ENCODE measurements around the gene ADAMTS16. TPM values are rescaled to one million over a fixed set of nuclear protein-coding genes. Genes with fewer than 3 reads are reported as not detected.

ADAMTS16 gene
- total and polyA plus RNA-seq, 2 experiments from 2014 or later, result 0.11 TPM

DNA sequence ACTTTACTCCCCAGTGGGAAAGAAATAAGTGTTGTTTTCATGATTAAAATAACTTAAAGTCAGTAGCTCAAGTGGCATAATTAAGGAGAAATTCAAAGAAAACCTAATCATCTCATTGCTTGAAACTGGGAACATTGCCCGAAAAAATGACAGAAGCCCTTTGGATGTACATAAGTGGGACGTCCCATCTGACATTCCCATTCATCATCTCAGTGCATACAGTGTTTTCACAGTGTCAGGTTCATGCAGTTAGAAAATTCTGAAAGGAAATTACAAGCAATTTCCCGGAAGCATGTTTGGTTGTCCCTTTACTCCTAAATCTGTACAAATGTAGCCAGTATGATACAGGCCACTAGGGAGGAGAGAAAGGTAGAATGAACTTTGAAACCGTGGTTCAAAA lies 95.6 kb downstream of the ADAMTS16 start:
- no peak for DNase-seq
- WGBS, 2 experiments (ENCODE audit: low coverage in 1 of 2, low lambda C conversion rate in 2 of 2, missing lambda C conversion rate in 2 of 2), result 27 to 29% methylated on average over 4 of the region's 4 CpGs
- Histone ChIP-seq H3K9me2 (ENCODE audit: insufficient read depth) (no peaks in the 10 kb centered on the region), H3K27ac (no peak overlapping the region), H3K79me2 (ENCODE audit: insufficient read depth) (no peaks in the 10 kb centered on the region), H3K4me2 (ENCODE audit: unreplicated experiment) (no peak overlapping the region), H3K4me3 (no peak overlapping the region), H3K36me3 (ENCODE audit: low read depth) (no peaks in the 10 kb centered on the region), H3K9ac (no peak overlapping the region), H2AFZ (no peak overlapping the region), H3K4me1 (ENCODE audit: insufficient read depth) (no peaks in the 10 kb centered on the region), H3F3A (ENCODE audit: insufficient read depth) (no peaks in the 10 kb centered on the region), H4K20me1 (ENCODE audit: insufficient read depth) (no peaks in the 10 kb centered on the region), H3K27me3 (replicated peaks; ENCODE audit: insufficient read depth) (no peaks in the 10 kb centered on the region), H3K9me3 (ENCODE audit: low read depth) (no peaks in the 10 kb centered on the region)
- TF ChIP-seq EZH2phosphoT487 (IDR thresholded peaks at IDR 0.05; ENCODE audit: insufficient read depth, low read depth), result no peak
- in situ Hi-C loops (cut with MboI), result no loop called here

DNA sequence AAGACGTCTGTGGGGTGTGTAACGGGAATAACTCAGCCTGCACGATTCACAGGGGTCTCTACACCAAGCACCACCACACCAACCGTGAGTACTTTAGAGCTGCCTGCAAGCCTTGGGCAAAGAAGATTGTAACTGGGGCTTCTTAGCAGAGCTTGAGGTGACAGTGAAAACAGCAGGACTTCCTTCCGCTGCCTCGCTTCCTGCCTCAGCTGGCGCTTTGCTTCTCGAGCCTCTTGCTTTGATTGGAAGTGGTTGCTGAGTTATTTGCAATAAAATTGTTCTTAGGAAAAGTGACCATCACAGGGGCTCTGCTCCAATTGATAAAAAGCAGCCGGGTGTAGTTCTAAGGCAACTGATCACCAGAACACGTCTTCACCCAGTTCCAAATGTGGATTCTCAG lies 99.1 kb downstream of the ADAMTS16 start:
- TF ChIP-seq EZH2phosphoT487 (IDR thresholded peaks at IDR 0.05; ENCODE audit: insufficient read depth, low read depth) (no peak), EZH2 (IDR thresholded peaks at IDR 0.05; ENCODE audit: insufficient read depth, poor library complexity, severe bottlenecking) (no peak)
- Histone ChIP-seq H3K4me3 (no peak overlapping the region), H3K36me3 (ENCODE audit: low read depth) (no peaks in the 10 kb centered on the region), H3K9ac (no peak overlapping the region), H4K20me1 (ENCODE audit: insufficient read depth) (no peaks in the 10 kb centered on the region), H3K9me2 (ENCODE audit: insufficient read depth) (no peaks in the 10 kb centered on the region), H3K79me2 (ENCODE audit: insufficient read depth) (no peaks in the 10 kb centered on the region), H3F3A (ENCODE audit: insufficient read depth) (no peaks in the 10 kb centered on the region), H3K9me3 (ENCODE audit: low read depth) (no peaks in the 10 kb centered on the region), H3K4me2 (ENCODE audit: unreplicated experiment) (no peak overlapping the region), H2AFZ (no peak overlapping the region), H3K27ac (no peak overlapping the region), H3K4me1 (ENCODE audit: insufficient read depth) (no peaks in the 10 kb centered on the region), H3K27me3 (replicated peaks; ENCODE audit: insufficient read depth) (no peaks in the 10 kb centered on the region)
- no peak for DNase-seq
- in situ Hi-C loops (cut with MboI), result no loop called here
- WGBS, 2 experiments (ENCODE audit: low coverage in 1 of 2, low lambda C conversion rate in 2 of 2, missing lambda C conversion rate in 2 of 2), result 32 to 38% methylated on average over 10 of the region's 10 CpGs

DNA sequence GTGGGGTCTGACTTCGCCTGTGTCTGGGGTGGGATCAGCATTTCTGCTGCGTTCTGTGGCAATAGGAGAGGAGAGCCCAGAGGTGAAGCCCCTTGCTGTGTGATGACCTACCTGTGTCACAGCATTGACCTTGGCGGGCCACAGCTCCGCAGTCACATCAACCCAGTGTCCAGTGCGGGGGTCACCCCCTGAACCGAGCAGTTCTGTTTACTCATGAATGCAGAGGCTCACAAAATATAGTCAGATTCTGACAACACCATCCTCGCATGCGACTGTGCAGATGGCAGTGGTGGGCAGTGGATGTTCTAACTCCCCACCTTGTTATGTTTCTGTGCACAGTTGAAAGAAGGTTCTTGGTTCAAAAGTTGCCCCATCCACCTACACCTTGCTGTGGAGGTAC lies 100.1 kb downstream of the ADAMTS16 start:
- Histone ChIP-seq H3K27ac (no peak overlapping the region), H3F3A (ENCODE audit: insufficient read depth) (no peaks in the 10 kb centered on the region), H4K20me1 (ENCODE audit: insufficient read depth) (no peaks in the 10 kb centered on the region), H3K9me2 (ENCODE audit: insufficient read depth) (no peaks in the 10 kb centered on the region), H3K4me2 (ENCODE audit: unreplicated experiment) (no peak overlapping the region), H3K27me3 (replicated peaks; ENCODE audit: insufficient read depth) (no peaks in the 10 kb centered on the region), H3K4me3 (no peak overlapping the region), H3K9me3 (ENCODE audit: low read depth) (no peaks in the 10 kb centered on the region), H3K79me2 (ENCODE audit: insufficient read depth) (no peaks in the 10 kb centered on the region), H3K4me1 (ENCODE audit: insufficient read depth) (no peaks in the 10 kb centered on the region), H2AFZ (no peak overlapping the region), H3K36me3 (ENCODE audit: low read depth) (no peaks in the 10 kb centered on the region), H3K9ac (no peak overlapping the region)
- in situ Hi-C loops (cut with MboI), result no loop called here
- TF ChIP-seq EZH2 (IDR thresholded peaks at IDR 0.05; ENCODE audit: insufficient read depth, poor library complexity, severe bottlenecking) (no peak), EZH2phosphoT487 (IDR thresholded peaks at IDR 0.05; ENCODE audit: insufficient read depth, low read depth) (no peak)
- no peak for DNase-seq
- 48 to 65% methylated on average over 8 of the region's 8 CpGs for WGBS, 2 experiments (ENCODE audit: low coverage in 1 of 2, low lambda C conversion rate in 2 of 2, missing lambda C conversion rate in 2 of 2)

DNA sequence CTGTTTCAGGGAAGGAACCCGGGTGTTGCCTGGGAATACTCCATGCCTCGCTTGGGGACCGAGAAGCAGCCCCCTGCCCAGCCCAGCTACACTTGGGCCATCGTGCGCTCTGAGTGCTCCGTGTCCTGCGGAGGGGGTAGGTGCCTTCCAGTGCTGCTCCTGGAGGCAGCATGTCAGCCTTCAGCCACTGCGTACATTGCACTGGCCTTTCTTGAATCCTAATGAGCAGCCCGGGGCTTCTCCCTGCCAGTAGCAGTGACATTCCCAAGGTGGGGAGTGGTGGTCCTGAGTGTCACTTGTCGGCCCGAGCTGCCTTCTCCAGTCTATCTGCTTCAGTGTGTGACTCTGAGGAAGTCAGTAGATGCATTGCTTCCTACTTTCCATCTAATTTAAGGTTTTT lies 101.9 kb downstream of the ADAMTS16 start:
- no peak overlapping the region for H3K4me2 ChIP-seq (ENCODE audit: unreplicated experiment)
- TF ChIP-seq EZH2phosphoT487 (IDR thresholded peaks at IDR 0.05; ENCODE audit: insufficient read depth, low read depth), result no peak
- TF ChIP-seq EZH2 (IDR thresholded peaks at IDR 0.05; ENCODE audit: insufficient read depth, poor library complexity, severe bottlenecking), result no peak
- H3F3A ChIP-seq (ENCODE audit: insufficient read depth), result no peaks in the 10 kb centered on the region
- H3K27me3 ChIP-seq (replicated peaks; ENCODE audit: insufficient read depth), result 0 out of 2 replicates have a peak, but pooled peaks cover 5% of the 10 kb centered on the region
- DNase-seq, result no peak
- H3K9ac ChIP-seq, result no peak overlapping the region
- H3K9me2 ChIP-seq (ENCODE audit: insufficient read depth), result no peaks in the 10 kb centered on the region
- H3K79me2 ChIP-seq (ENCODE audit: insufficient read depth), result no peaks in the 10 kb centered on the region
- in situ Hi-C loops (cut with MboI), result no loop called here
- H3K4me3 ChIP-seq, result no peak overlapping the region
- no peak overlapping the region for H2AFZ ChIP-seq
- H3K27ac ChIP-seq, result no peak overlapping the region
- H4K20me1 ChIP-seq (ENCODE audit: insufficient read depth), result no peaks in the 10 kb centered on the region
- WGBS, 2 experiments (ENCODE audit: low coverage in 1 of 2, low lambda C conversion rate in 2 of 2, missing lambda C conversion rate in 2 of 2), result 61 to 64% methylated on average over 11 of the region's 11 CpGs
- H3K9me3 ChIP-seq (ENCODE audit: low read depth), result no peaks in the 10 kb centered on the region
- H3K36me3 ChIP-seq (ENCODE audit: low read depth), result no peaks in the 10 kb centered on the region
- H3K4me1 ChIP-seq (ENCODE audit: insufficient read depth), result no peaks in the 10 kb centered on the region

DNA sequence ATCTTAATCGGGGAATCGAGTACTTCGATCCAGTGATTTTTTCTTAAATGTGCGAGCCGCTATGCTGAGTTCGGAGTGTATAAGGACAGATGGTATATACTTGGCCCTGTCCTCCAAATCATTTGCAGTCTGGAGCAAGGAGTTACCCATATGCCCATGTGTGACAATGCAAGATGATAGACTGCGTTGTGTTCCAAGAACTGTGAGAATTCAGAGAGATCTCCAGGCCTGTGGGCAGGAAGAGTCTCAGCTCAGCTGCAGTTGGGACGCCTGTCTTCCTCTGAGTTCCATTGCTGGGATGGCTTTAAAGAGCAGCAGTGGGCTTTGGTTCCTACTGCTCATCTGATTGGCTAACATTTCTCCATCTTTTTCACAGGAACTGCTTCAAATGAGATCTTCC lies 106.6 kb downstream of the ADAMTS16 start:
- no peak for DNase-seq
- no peak overlapping the region for H3K4me3 ChIP-seq
- no peaks in the 10 kb centered on the region for H3K9me3 ChIP-seq (ENCODE audit: low read depth)
- no peak overlapping the region for H3K4me2 ChIP-seq (ENCODE audit: unreplicated experiment)
- no peaks in the 10 kb centered on the region for H4K20me1 ChIP-seq (ENCODE audit: insufficient read depth)
- no peak overlapping the region for H2AFZ ChIP-seq
- no peaks in the 10 kb centered on the region for H3K36me3 ChIP-seq (ENCODE audit: low read depth)
- no peaks in the 10 kb centered on the region for H3K4me1 ChIP-seq (ENCODE audit: insufficient read depth)
- WGBS, 2 experiments (ENCODE audit: low coverage in 1 of 2, low lambda C conversion rate in 2 of 2, missing lambda C conversion rate in 2 of 2), result 60 to 61% methylated on average over 8 of the region's 8 CpGs
- no peak for TF ChIP-seq EZH2 (IDR thresholded peaks at IDR 0.05; ENCODE audit: insufficient read depth, poor library complexity, severe bottlenecking)
- TF ChIP-seq EZH2phosphoT487 (IDR thresholded peaks at IDR 0.05; ENCODE audit: insufficient read depth, low read depth), result no peak
- H3K27ac ChIP-seq, result no peak overlapping the region
- in situ Hi-C loops (cut with MboI), result no loop called here
- 0 out of 2 replicates have a peak, but pooled peaks cover 5% of the 10 kb centered on the region for H3K27me3 ChIP-seq (replicated peaks; ENCODE audit: insufficient read depth)
- no peaks in the 10 kb centered on the region for H3K9me2 ChIP-seq (ENCODE audit: insufficient read depth)
- H3K79me2 ChIP-seq (ENCODE audit: insufficient read depth), result no peaks in the 10 kb centered on the region
- no peak overlapping the region for H3K9ac ChIP-seq
- no peaks in the 10 kb centered on the region for H3F3A ChIP-seq (ENCODE audit: insufficient read depth)
